HEK293 (cell line): ENCODE measurements around the gene PRKCE.

ENCODE experiments used
- CTCF ChIA-PET: fragments of 350-600 bp; formaldehyde crosslinking; extraction: SDS; loops from one replicate; lab custom pipeline; 2021; ENCODE audit warnings: antibody characterized with exemption; lab: Yijun Ruan, JAX
- POLR2A ChIA-PET: fragments of 300-600 bp; formaldehyde crosslinking; extraction: SDS; loops from one replicate; lab custom pipeline; 2020; ENCODE audit warnings: antibody characterized with exemption, inconsistent platforms; lab: Yijun Ruan, JAX
- H3K27ac ChIP-seq: fragments of 200-500 bp; sonication (Bioruptor generic); 2 replicates; pipeline ENCODE4 v1.5.1; 2014; ENCODE audit warnings: low read depth, low read length, control low read depth, inconsistent platforms; ENCODE audit errors: extremely low read depth
- H3K36me3 ChIP-seq, 2 experiments: fragments of 200-500 bp in 1 of 2; sonication (Bioruptor generic) in 1 of 2; 1 replicate in 1 of 2; 2 replicates in 1 of 2; pipeline ENCODE4 v1.5.1; 2014 to 2017; ENCODE audit warnings: inconsistent platforms in 2 of 2, low read length in 2 of 2; ENCODE audit not compliant: control insufficient read depth in 2 of 2, insufficient read depth in 1 of 2
- H3K4me1 ChIP-seq: fragments of 200-500 bp; sonication (Bioruptor generic); 2 replicates; pipeline ENCODE4 v1.5.1; 2014; ENCODE audit warnings: mild to moderate bottlenecking, low read length, inconsistent platforms; ENCODE audit not compliant: control insufficient read depth, insufficient read depth
- H3K4me3 ChIP-seq: 2 replicates; pipeline ENCODE4 v1.5.1; 2011; ENCODE audit warnings: low read depth, mild to moderate bottlenecking, control low read depth, low read length, moderate library complexity
- H3K9me3 ChIP-seq: fragments of 200-500 bp; sonication (Bioruptor generic); 2 replicates; pipeline ENCODE4 v1.5.1; 2014; ENCODE audit warnings: low read depth, low read length, inconsistent platforms; ENCODE audit not compliant: control insufficient read depth, insufficient read depth
- ELK4 ChIP-seq: IDR thresholded peaks from 2 replicates; pipeline ENCODE4 v1.6.1; 2011; ENCODE audit warnings: mild to moderate bottlenecking, low read depth, low read length, borderline replicate concordance
- IKZF3 ChIP-seq: fragments of 450-650 bp; IDR thresholded peaks from 2 replicates; pipeline ENCODE4 v1.5.0; 2018; ENCODE audit warnings: missing biosample characterization, mild to moderate bottlenecking, missing genetic modification characterization, moderate library complexity
- KLF10 ChIP-seq: fragments of 450-650 bp; IDR thresholded peaks from 2 replicates; pipeline ENCODE4 v1.5.1; 2018; ENCODE audit warnings: missing biosample characterization, mild to moderate bottlenecking, missing genetic modification characterization
- KLF17 ChIP-seq: fragments of 450-650 bp; formaldehyde crosslinking; IDR thresholded peaks from 2 replicates; pipeline ENCODE4 v1.5.1; 2016; ENCODE audit warnings: missing biosample characterization, missing genetic modification characterization
- KLF8 ChIP-seq: fragments of 450-650 bp; formaldehyde crosslinking; IDR thresholded peaks from 2 replicates; pipeline ENCODE4 v1.5.1; 2016; ENCODE audit warnings: missing biosample characterization, missing genetic modification characterization
- MYNN ChIP-seq: fragments of 450-650 bp; formaldehyde crosslinking; IDR thresholded peaks from 2 replicates; pipeline ENCODE4 v1.5.1; 2016; ENCODE audit warnings: missing biosample characterization, missing genetic modification characterization, borderline replicate concordance
- OVOL3 ChIP-seq: fragments of 450-650 bp; formaldehyde crosslinking; IDR thresholded peaks from 2 replicates; pipeline ENCODE4 v1.5.1; 2016; ENCODE audit warnings: missing biosample characterization, missing genetic modification characterization
- PRDM4 ChIP-seq: fragments of 450-650 bp; formaldehyde crosslinking; IDR thresholded peaks from 2 replicates; pipeline ENCODE4 v1.5.1; 2017; ENCODE audit warnings: missing biosample characterization, missing genetic modification characterization
- YY2 ChIP-seq: fragments of 450-650 bp; formaldehyde crosslinking; IDR thresholded peaks from 2 replicates; pipeline ENCODE4 v1.5.1; 2016; ENCODE audit warnings: missing biosample characterization, missing genetic modification characterization
- ZBTB17 ChIP-seq: fragments of 450-650 bp; formaldehyde crosslinking; IDR thresholded peaks from 2 replicates; pipeline ENCODE4 v1.5.1; 2016; ENCODE audit warnings: missing biosample characterization, missing genetic modification characterization
- ZBTB20 ChIP-seq: fragments of 450-650 bp; formaldehyde crosslinking; IDR thresholded peaks from 2 replicates; pipeline ENCODE4 v1.5.1; 2016; ENCODE audit warnings: missing biosample characterization, missing genetic modification characterization
- ZFP41 ChIP-seq: fragments of 450-650 bp; formaldehyde crosslinking; IDR thresholded peaks from 2 replicates; pipeline ENCODE4 v1.5.1; 2016; ENCODE audit warnings: missing biosample characterization, missing genetic modification characterization, borderline replicate concordance
- ZFP69B ChIP-seq: fragments of 450-650 bp; formaldehyde crosslinking; IDR thresholded peaks from 2 replicates; pipeline ENCODE4 v1.5.1; 2016; ENCODE audit warnings: missing biosample characterization, missing genetic modification characterization
- ZNF140 ChIP-seq: fragments of 450-650 bp; formaldehyde crosslinking; IDR thresholded peaks from 2 replicates; pipeline ENCODE4 v1.5.1; 2016; ENCODE audit warnings: missing biosample characterization, missing genetic modification characterization
- ZNF175 ChIP-seq: fragments of 450-650 bp; formaldehyde crosslinking; IDR thresholded peaks from 2 replicates; pipeline ENCODE4 v1.5.1; 2016; ENCODE audit warnings: missing biosample characterization, missing genetic modification characterization
- ZNF19 ChIP-seq: fragments of 450-650 bp; formaldehyde crosslinking; IDR thresholded peaks from 2 replicates; pipeline ENCODE4; 2016; ENCODE audit warnings: missing biosample characterization, missing genetic modification characterization, low read depth
- ZNF223 ChIP-seq: fragments of 450-650 bp; formaldehyde crosslinking; IDR thresholded peaks from 2 replicates; pipeline ENCODE4 v1.5.1; 2016; ENCODE audit warnings: missing biosample characterization, missing genetic modification characterization
- ZNF391 ChIP-seq: fragments of 450-650 bp; formaldehyde crosslinking; IDR thresholded peaks from 2 replicates; pipeline ENCODE4 v1.5.1; 2016; ENCODE audit warnings: low read depth, missing biosample characterization, missing genetic modification characterization, borderline replicate concordance
- ZNF426 ChIP-seq: fragments of 450-650 bp; formaldehyde crosslinking; IDR thresholded peaks from 2 replicates; pipeline ENCODE4 v1.5.1; 2017; ENCODE audit warnings: missing biosample characterization, missing genetic modification characterization, mild to moderate bottlenecking, inconsistent platforms, moderate library complexity
- ZNF48 ChIP-seq: fragments of 450-650 bp; formaldehyde crosslinking; IDR thresholded peaks from 2 replicates; pipeline ENCODE4 v1.5.1; 2016; ENCODE audit warnings: missing biosample characterization, missing genetic modification characterization
- ZNF501 ChIP-seq: fragments of 450-650 bp; formaldehyde crosslinking; IDR thresholded peaks from 2 replicates; pipeline ENCODE4 v1.5.1; 2016; ENCODE audit warnings: missing biosample characterization, missing genetic modification characterization
- ZNF548 ChIP-seq: fragments of 450-650 bp; formaldehyde crosslinking; IDR thresholded peaks from 2 replicates; pipeline ENCODE4 v1.5.1; 2016; ENCODE audit warnings: missing biosample characterization, missing genetic modification characterization
- ZNF600 ChIP-seq: fragments of 450-650 bp; formaldehyde crosslinking; IDR thresholded peaks from 2 replicates; pipeline ENCODE4 v1.5.1; 2016; ENCODE audit warnings: missing biosample characterization, missing genetic modification characterization
- ZNF658 ChIP-seq: fragments of 450-650 bp; formaldehyde crosslinking; IDR thresholded peaks from 2 replicates; pipeline ENCODE4; 2016; ENCODE audit warnings: missing biosample characterization, missing genetic modification characterization
- ZNF660 ChIP-seq: fragments of 450-650 bp; IDR thresholded peaks from 2 replicates; pipeline ENCODE4 v1.5.1; 2018; ENCODE audit warnings: missing biosample characterization, mild to moderate bottlenecking, missing genetic modification characterization
- ZNF837 ChIP-seq: fragments of 450-650 bp; formaldehyde crosslinking; IDR thresholded peaks from 2 replicates; pipeline ENCODE4 v1.5.1; 2016; ENCODE audit warnings: missing biosample characterization, missing genetic modification characterization

The PRKCE gene

GRCh38 chr2:45647356-45647755 lies 4.1 kb upstream of the PRKCE start:
- TF ChIP-seq ZNF48 (no peak), ZNF175 (tag by site-specific recombination) (no peak), KLF10 (tag by site-specific recombination) (no peak), ZNF600 (tag by site-specific recombination) (no peak), ZNF391 (tag by site-specific recombination) (no peak), ZNF660 (no peak)
- Histone ChIP-seq H3K9me3 (no peaks in the 10 kb centered on the region), H3K4me3 (no peak overlapping the region), H3K4me1 (peaks cover 8% of the 10 kb centered on the region; the same call in 1 of the 2 replicates), H3K27ac (no peak overlapping the region), H3K36me3 (no peaks in the 10 kb centered on the region)
- POLR2A ChIA-PET: no interaction called here
- CTCF ChIA-PET: interaction anchor here (0.7 to 3.1 kb wide), 4 partner anchors 41 to 289 kb away, joined by 4 to 15 read pairs (median 6); no protein-coding TSS in a partner anchor

- CTCF ChIA-PET: interaction anchor here (0.6 to 3.1 kb wide), 2 partner anchors 80 to 288 kb away, joined by 4 to 15 read pairs; no protein-coding TSS in a partner anchor
- no peak for TF ChIP-seq ZNF223
- TF ChIP-seq ZFP41: no peak
- no peak for TF ChIP-seq ZNF501 (tag by site-specific recombination)
- TF ChIP-seq ZNF658 (tag by site-specific recombination): no peak
- TF ChIP-seq, all 188 proteins: peak for 0
- POLR2A ChIA-PET: no interaction called here
Observed at GRCh38 chr2:45647986-45648520, 3.4 kb upstream of the PRKCE start.

GRCh38 chr2:45648636-45649035 lies 2.8 kb upstream of the PRKCE start:
- no peak overlapping the region for H3K27ac ChIP-seq
- CTCF ChIA-PET: interaction anchor here (0.6 kb wide), 1 partner anchor 81 kb away, joined by 4 read pairs; no protein-coding TSS in a partner anchor
- peaks cover 14% of the 10 kb centered on the region for H3K4me1 ChIP-seq
- POLR2A ChIA-PET: no interaction called here
- H3K9me3 ChIP-seq: no peaks in the 10 kb centered on the region
- TF ChIP-seq ZNF19 (no peak), ZNF140 (no peak), MYNN (tag by site-specific recombination) (no peak), ZNF548 (tag by site-specific recombination) (no peak), ZNF426 (tag by site-specific recombination) (no peak), ELK4 (no peak), KLF17 (tag by site-specific recombination) (no peak), KLF8 (no peak), YY2 (tag by site-specific recombination) (no peak), PRDM4 (tag by site-specific recombination) (no peak), IKZF3 (no peak), ZNF600 (tag by site-specific recombination) (no peak), ZFP69B (tag by site-specific recombination) (no peak), ZBTB20 (tag by site-specific recombination) (no peak), OVOL3 (tag by site-specific recombination) (no peak), ZNF837 (no peak), ZBTB17 (tag by site-specific recombination) (no peak)
- no peaks in the 10 kb centered on the region for H3K36me3 ChIP-seq
- no peak overlapping the region for H3K4me3 ChIP-seq

More at GRCh38 chr2:45647986-45648520, 3.4 kb upstream of the PRKCE start:
- Histone ChIP-seq H3K4me1 (peaks cover 10% of the 10 kb centered on the region), H3K4me3 (no peak overlapping the region), H3K36me3 (no peaks in the 10 kb centered on the region), H3K9me3 (no peaks in the 10 kb centered on the region), H3K27ac (no peak overlapping the region)
